ENCODE measurements around the gene TMEM151B. TPM values are rescaled to one million over a fixed set of nuclear protein-coding genes. Genes with fewer than 3 reads are reported as not detected.

Gene TMEM151B
- total and polyA plus RNA-seq, 2 of the 13 experiments (the other 11 are each of a cell fraction or from before 2014, with no cell fraction given), result not detected

GRCh38 chr6:44257025-44257752 lies 13.1 kb upstream of the TMEM151B start, which contains the start of gene SLC35B2 (continued):
- no peak for TF ChIP-seq FOXK2 (IDR thresholded peaks at IDR 0.05)
- peak; percentile 70 for TF ChIP-seq ZNF781 (CRISPR knock-in tag; IDR thresholded peaks at IDR 0.05; ENCODE audit: borderline replicate concordance, not compliant biosample characterization)
- TF ChIP-seq ZFP36 (IDR thresholded peaks at IDR 0.05; ENCODE audit: borderline replicate concordance, low read depth, low read length, partially characterized antibody), result no peak
- TF ChIP-seq ZNF772 (CRISPR knock-in tag; IDR thresholded peaks at IDR 0.05), result peak; percentile 75; the same call in 1 of the 2 replicates
- TF ChIP-seq CSRNP2 (CRISPR knock-in tag; conservative IDR thresholded peaks at IDR 0.05; ENCODE audit: low read depth), result peak; percentile 92; the same call in 1 of the 2 replicates
- TF ChIP-seq SYNCRIP (IDR thresholded peaks at IDR 0.05; ENCODE audit: insufficient read depth, low read depth, low read length), result no peak
- TF ChIP-seq FOSL2 (CRISPR knock-in tag; IDR thresholded peaks at IDR 0.05), result peak; percentile 28; the same call in 1 of the 2 replicates
- TF ChIP-seq ZNF609 (CRISPR knock-in tag; IDR thresholded peaks at IDR 0.05; ENCODE audit: borderline replicate concordance), result peak; percentile 74
- TF ChIP-seq ZNF589 (CRISPR knock-in tag; conservative IDR thresholded peaks at IDR 0.05), result 0 out of 2 replicates have a peak, but pooled peaks have one; percentile 52
- no peak; the same call in 1 of the 2 replicates for TF ChIP-seq ZNF558 (CRISPR knock-in tag; IDR thresholded peaks at IDR 0.05; ENCODE audit: borderline replicate concordance)
- no peak; the same call in 1 of the 2 replicates for TF ChIP-seq ZNF510 (CRISPR knock-in tag; IDR thresholded peaks at IDR 0.05; ENCODE audit: low read depth)
- no peak for TF ChIP-seq RFX1 (IDR thresholded peaks at IDR 0.05)
- peak; percentile 85 for TF ChIP-seq ZNF281 (CRISPR knock-in tag; IDR thresholded peaks at IDR 0.05; ENCODE audit: borderline replicate concordance)
- TF ChIP-seq NRL (CRISPR knock-in tag; IDR thresholded peaks at IDR 0.05; ENCODE audit: borderline replicate concordance), result peak; percentile 92

All from HepG2 (cell line).